Stimulated activated CD4-positive, alpha-beta T cell treated with anti-CD3 and anti-CD28 coated beads, Interleukin-4, amount 100 ng/mL, for 48 hours (primary cell): ENCODE data around the gene TNS1.

ENCODE experiments used
- DNase-seq, 2 donors: peaks; one replicate each; pipeline ENCODE4 v3.0.0-alpha.2; 2020; ENCODE audit warnings: low read depth in 2 of 2

The TNS1 gene

GRCh38 chr2:217980036-217980435 is 22.8 kb downstream of the TNS1 start:
- DNase-seq: no peak

- no peak for DNase-seq
Measured at GRCh38 chr2:217979151-217979811, 23.5 kb downstream of the TNS1 start.

- DNase-seq: no peak
Measured at GRCh38 chr2:217978536-217979150, 24.2 kb downstream of the TNS1 start.

GRCh38 chr2:217977840-217978535 is 24.8 kb downstream of the TNS1 start:
- DNase-seq: no peak

GRCh38 chr2:217976301-217976700 is 26.5 kb downstream of the TNS1 start:
- no peak for DNase-seq

GRCh38 chr2:217975626-217976025 is 27.2 kb downstream of the TNS1 start:
- no peak for DNase-seq

GRCh38 chr2:217974389-217975005 is 28.3 kb downstream of the TNS1 start:
- no peak for DNase-seq

- no peak for DNase-seq
Measured at GRCh38 chr2:217973008-217973787, 29.6 kb downstream of the TNS1 start.

- no peak for DNase-seq
Measured at GRCh38 chr2:217972490-217972889, 30.3 kb downstream of the TNS1 start.

GRCh38 chr2:217972037-217972436 is 30.8 kb downstream of the TNS1 start:
- no peak for DNase-seq

GRCh38 chr2:217971166-217971565 is 31.6 kb downstream of the TNS1 start:
- no peak for DNase-seq

GRCh38 chr2:217970206-217970605 is 32.6 kb downstream of the TNS1 start:
- no peak for DNase-seq

- no peak for DNase-seq
Measured at GRCh38 chr2:217969588-217969987, 33.2 kb downstream of the TNS1 start.

GRCh38 chr2:217968023-217968422 is 34.8 kb downstream of the TNS1 start:
- DNase-seq: no peak

GRCh38 chr2:217966423-217967070 is 36.2 kb downstream of the TNS1 start:
- DNase-seq: no peak

GRCh38 chr2:217964275-217965161 is 38.3 kb downstream of the TNS1 start:
- no peak for DNase-seq

GRCh38 chr2:217960351-217960750 is 42.4 kb downstream of the TNS1 start:
- no peak for DNase-seq

GRCh38 chr2:217959723-217960122 is 43.1 kb downstream of the TNS1 start:
- no peak for DNase-seq

- no peak for DNase-seq
Measured at GRCh38 chr2:217958884-217959225, 43.9 kb downstream of the TNS1 start.

- DNase-seq: no peak
Measured at GRCh38 chr2:217958206-217958883, 44.5 kb downstream of the TNS1 start.
